GM21737 (cell line): Measurements from ENCODE around the gene SLC31A1.

Experiments used
- ATAC-seq: cut with Tn5 transposase; IDR thresholded peaks from one replicate; pipeline ENCODE4 v1.9.1; 2021; ENCODE audit warnings: mild to moderate bottlenecking, moderate library complexity; ENCODE audit not compliant: unreplicated experiment

The SLC31A1 gene

DNA sequence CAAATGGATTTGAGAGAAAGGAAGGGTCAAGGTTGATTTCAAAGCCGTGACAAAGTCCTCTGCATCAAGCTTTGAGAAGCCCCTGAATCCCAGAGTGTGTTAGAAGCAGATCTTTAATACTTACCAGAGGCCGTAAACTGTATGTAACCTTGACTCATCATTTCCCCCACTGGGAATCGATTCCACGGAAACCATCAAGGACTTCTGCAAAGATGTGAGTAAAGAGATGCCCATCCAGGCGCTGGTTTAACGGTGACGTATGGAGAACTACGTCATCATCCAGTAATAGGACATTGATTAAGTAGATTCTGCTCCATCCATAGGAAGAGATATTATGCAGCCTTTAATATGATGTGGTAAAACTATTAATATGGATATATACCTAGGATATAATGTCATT, 80.2 kb downstream of the SLC31A1 start:
- no peak for ATAC-seq

DNA sequence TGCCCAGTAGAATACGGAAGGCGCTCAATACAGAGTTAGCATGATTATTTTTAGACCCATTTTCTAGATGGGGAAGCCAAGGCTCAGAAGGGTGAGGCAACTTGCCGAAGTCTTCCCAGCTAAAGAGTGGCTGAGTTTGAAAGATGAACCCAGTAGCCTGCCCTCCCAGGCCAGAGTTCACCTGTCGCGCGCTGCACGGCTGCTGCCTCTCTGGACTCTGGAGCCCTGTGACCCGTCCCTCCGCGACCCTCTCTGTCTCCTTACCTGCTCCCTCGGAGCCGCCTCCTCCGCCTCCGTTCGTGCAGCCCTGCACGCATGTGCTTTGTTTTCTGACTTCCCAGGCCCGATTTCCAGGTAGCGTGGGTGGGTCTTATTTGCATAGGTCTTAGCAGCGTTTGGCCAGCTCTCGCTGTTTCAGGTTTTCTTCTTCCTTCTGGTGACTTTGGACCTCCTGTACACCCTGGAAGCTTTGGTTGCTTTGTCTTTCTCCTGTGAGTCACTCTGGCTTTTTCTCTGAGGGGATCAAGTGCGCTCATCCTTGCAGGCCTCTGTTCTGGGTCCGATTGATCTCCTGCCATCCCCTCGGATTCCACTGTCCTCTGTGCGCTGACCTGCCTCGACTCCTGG, 81.6 kb downstream of the SLC31A1 start, which contains the start of gene RNF183:
TSS of gene RNF183 (minus strand) at position 585 of the 627 bp plus-strand sequence. CDS start 5,192 bp downstream, outside the sequence.
- no peak for ATAC-seq

DNA sequence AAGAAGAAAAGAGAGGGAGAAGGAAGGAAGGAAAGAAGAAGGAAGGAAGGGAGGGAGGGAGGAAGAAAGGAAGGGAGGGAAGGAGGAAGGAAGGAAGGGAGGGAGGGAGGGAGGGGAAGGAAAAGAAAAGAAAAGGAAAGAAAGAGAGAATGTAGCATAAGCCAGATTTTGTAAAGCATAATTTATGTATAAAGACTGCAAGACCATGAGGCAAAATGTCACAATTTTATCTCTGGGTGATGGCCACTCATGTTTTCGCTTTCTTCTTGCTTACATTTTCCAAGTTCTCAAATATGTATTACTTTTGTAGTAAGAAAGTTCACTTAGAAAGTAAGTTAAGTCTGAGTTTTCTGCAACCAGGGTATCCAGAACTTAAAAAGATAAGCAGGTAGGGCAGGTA, 85.2 kb downstream of the SLC31A1 start:
- ATAC-seq: no peak

DNA sequence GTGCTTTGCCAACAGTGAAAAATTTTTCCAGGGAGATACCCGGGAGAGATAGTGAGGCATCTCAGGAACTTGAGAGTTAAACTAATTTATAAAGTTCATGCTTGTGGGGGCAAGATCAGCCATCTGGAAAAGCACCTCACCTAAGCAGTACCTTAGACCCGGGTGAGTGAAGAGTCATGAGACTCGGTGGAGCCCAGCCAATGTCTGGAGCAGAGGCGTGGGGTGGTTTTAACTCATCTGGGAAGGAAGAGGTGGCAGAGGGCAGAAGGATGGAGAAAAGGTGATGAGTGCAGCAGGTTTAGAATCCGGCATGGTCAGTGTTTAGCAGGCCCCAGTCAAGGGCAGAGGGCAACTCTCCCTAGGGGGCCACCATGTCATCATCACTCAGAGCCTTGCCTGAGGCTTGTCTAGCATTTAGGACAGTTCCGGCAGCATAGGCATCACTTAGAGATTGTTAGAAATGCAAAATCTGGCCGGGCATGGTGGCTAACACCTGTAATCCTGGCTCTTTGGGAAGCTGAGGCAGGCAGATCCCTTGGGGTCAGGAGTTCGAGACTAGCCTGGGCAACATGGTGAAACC, 86.1 kb downstream of the SLC31A1 start:
- ATAC-seq: no peak

DNA sequence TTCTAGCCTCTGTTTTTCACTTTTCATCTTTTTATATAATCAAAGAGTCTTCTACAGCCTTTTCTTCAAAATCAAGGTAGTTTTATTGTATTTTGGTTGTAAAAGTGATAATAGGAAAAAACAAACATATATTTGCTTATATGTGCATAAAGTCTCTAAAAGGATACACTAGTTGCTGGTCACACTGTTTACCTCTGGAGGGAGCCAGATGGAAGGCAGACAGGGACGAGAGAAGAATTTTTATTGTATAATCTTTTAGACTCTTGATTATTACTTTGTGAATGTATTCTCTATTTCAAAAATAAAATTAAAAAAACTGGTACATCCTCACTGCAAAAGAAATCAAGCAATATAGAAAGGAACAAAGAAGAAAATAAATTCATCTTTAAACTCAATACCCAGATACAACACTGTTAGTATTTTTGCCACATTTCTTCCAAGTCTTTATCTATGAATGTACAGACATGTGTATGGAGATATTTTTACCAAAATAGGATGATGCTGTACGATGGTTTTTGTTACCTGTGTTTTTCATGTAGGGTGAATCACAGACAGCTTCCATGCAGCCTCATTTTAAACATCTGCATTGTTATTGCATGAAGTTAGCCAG, 88.0 kb downstream of the SLC31A1 start:
- ATAC-seq: no peak

DNA sequence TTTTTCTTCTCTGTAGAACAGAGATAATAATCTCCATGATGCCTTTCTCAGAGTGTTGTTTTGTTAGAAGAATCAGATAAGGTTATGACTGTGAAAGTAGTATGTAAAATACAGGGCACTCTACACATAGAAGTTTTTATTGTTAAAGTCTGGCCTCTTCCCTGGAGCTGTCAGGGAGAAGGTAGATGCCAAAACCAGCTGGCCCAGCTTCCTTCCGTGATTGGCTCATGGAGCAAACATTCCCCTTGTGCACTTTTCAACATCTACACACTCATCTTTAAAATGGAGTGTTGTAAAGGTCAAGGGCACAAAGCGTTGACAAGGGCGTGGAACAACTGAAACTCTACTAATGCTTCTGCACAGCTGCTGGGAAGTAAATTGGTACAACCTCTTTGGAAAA, 89.2 kb downstream of the SLC31A1 start:
- ATAC-seq: no peak

DNA sequence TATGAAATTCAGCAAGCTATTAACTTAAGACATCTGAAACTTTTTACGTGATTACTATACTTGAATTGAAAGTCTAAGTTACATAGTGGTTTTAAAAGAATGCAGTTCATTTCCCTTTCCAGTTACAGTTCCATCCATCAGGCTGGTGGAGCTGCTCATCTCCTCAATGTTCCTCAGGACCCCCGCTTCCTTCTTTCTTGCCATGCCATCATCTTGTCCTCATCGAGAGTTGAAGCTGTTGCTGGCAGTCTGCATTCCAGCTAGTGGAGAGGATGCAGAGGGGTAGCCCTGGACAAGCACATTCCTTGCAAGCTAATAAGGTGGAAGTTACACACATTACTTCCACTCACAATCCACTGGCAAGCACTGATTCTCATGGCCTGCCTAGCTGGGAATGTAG, 90.6 kb downstream of the SLC31A1 start:
- ATAC-seq: no peak

DNA sequence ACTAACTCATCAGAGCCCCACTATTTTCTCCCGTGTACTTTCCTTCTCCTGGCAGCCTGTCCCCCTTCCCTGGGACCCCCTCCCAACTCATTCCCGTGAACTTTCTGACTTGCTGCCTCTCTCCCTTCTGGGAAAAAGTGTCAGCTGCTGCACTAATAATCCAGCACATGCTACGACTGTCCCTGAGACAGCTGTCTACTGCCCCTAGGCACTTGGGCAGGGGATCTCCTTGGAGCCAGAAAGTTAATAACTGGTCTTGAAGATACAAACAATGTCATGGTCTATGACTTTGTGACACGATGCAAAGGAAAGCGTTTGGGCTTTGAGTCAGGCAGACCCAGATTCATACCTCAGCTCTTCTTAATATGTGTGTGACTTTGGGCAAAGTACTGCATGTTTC, 91.9 kb downstream of the SLC31A1 start:
- ATAC-seq: no peak
